Mesenteric fat pad (tissue), 1 donor: ENCODE data around the gene TTC38. TPM values are rescaled to one million over a fixed set of nuclear protein-coding genes. Genes with fewer than 3 reads are reported as not detected.

Experiments
- DNase-seq: peaks from one replicate; pipeline ENCODE4 v3.0.0-alpha.2; 2020; ENCODE audit warnings: low spot score
- total RNA-seq: library from RNA; stranded (reverse); fragmentation: NEBNext Ultra II Directional; extraction: Animal tissue kit (Norgen Biotek cat#: 25700); gene quantifications from one replicate; pipeline ENCODE4 v1.2.1, GENCODE V29; 2021
- donor health status: DM: yes; HTN: yes; CAD: no.

The TTC38 gene
- total RNA-seq, 1 donor from 2014 or later, result 39.4 TPM

GRCh38 chr22:46276563-46276962, 8.8 kb downstream of the TTC38 start:
- no peak for DNase-seq

GRCh38 chr22:46278656-46279645, 11.1 kb downstream of the TTC38 start:
- no peak for DNase-seq

GRCh38 chr22:46280063-46280817, 12.4 kb downstream of the TTC38 start:
- DNase-seq, result no peak

DNA sequence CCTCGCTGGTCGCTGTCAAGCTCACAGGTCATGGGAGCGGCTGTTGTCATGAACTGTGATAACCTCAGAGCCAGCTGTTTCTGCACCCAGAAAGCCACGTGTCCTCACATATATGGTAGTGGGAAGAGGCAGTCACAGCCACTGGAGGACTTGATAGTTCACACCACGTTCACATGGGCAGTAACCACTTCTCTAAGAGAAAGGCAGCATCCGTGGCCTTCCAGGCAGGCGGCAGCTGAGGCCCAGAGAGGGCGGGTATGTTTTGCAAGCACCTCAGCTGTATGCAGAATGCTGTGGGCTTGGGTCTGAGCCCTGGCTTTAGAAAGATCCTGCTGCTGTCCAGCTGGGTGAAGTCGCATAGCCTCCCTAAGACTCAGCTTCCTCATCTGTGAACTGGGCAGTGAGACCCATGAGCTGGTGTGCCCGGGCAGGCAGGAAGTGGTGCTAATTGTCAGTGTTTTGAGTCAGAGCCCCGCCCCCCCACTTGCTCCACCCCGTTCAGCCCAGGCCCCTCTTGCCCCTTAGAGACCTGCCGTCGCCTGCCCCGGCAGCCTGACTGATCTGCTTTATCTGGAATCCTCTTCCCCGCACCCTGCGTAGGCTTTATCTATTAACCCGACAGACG, 13.3 kb downstream of the TTC38 start:
- DNase-seq, result no peak

- DNase-seq, result no peak
Measured at GRCh38 chr22:46281866-46282678, 14.3 kb downstream of the TTC38 start.

DNA sequence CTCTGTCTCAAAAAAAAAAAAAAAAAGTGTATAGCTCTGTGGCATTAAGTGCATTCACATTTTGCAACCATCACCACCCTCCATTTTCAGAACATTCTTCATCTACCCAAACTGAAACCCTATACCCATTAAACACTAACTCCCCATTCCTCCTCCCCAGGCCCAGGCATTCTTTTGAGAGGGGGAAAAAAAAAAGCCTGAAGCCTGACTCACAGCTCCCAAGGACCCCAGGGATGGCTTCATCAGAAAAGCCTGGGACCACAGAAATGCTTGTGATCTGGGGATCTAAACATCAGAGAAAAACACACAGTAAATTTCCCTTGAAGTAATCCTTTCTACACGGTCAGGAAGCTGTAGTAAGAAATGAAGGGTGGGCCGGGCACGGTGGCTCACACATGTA, 18.2 kb downstream of the TTC38 start:
- no peak for DNase-seq

DNA sequence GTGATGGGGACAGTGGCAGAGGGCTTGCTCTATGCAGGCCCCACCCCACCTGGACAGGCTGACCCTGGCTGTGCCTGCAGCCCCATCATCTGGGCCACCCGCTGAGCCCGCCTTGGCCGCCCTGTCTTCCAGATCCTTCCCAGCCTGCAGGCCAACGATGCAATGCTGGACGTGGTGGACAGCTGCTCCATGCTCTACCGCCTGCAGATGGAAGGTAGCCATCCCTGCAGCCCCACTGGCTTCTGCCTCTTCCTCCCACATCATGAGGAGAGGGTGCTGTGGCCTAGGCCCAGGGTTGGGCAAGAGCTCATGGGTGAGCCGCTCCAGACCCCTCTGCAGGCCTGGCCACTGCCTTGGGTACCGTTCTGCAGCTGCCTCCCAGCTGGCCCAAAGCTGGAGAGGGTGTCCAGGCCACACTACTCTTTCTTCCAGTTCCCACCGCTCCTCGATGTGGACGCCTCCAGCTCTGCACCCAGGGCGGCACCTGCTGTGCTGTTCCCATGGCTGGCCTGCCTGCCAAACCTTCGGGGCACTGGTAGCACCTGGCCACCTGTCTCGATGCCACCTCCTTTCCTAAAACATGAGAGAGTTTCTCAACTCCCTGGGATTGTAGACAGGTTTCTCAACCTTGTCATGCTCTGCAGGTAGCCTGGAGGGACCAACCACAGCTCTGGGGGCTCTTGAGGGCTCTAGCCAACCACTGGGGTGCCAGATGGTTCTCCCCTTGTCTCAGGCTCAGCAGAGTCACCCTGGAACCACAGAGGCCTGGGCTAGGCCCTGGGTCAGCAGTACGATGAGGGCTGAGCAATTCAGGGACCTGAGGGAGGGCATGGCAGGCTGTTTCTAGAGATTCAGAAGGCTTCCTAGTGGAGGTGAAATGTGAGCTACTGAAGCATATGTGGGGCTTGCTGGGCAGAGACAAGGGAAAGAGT, 19.4 kb downstream of the TTC38 start:
- no peak for DNase-seq

- no peak for DNase-seq
Measured at GRCh38 chr22:46287873-46288751, 20.3 kb downstream of the TTC38 start.

- no peak for DNase-seq
Measured at GRCh38 chr22:46288846-46289243, 21.0 kb downstream of the TTC38 start.

- DNase-seq, result no peak
Measured at GRCh38 chr22:46289244-46289891, 21.6 kb downstream of the TTC38 start.

GRCh38 chr22:46290121-46290842, 22.5 kb downstream of the TTC38 start:
- DNase-seq, result no peak

GRCh38 chr22:46290843-46291785, 23.3 kb downstream of the TTC38 start:
- no peak for DNase-seq

DNA sequence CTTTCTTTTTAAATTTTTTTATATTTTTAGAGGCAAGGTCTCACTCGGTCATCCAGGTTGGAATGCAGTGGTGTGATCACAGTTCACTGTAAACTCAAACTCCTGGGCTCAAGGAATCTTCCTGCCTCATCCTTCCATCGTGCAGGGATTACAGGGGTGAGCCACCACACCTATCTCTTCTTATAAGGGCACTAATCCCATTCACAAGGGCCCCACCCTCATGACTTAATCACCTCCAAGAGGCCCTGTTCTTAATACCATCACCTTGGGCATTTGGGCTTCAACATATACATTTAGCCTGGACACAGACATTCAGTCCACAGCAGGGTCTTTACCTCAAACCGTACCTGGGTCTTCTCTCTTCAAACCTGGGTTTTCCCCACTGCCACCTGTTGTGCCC, 24.4 kb downstream of the TTC38 start:
- no peak for DNase-seq

GRCh38 chr22:46292732-46293131, 24.9 kb downstream of the TTC38 start:
- no peak for DNase-seq

DNA sequence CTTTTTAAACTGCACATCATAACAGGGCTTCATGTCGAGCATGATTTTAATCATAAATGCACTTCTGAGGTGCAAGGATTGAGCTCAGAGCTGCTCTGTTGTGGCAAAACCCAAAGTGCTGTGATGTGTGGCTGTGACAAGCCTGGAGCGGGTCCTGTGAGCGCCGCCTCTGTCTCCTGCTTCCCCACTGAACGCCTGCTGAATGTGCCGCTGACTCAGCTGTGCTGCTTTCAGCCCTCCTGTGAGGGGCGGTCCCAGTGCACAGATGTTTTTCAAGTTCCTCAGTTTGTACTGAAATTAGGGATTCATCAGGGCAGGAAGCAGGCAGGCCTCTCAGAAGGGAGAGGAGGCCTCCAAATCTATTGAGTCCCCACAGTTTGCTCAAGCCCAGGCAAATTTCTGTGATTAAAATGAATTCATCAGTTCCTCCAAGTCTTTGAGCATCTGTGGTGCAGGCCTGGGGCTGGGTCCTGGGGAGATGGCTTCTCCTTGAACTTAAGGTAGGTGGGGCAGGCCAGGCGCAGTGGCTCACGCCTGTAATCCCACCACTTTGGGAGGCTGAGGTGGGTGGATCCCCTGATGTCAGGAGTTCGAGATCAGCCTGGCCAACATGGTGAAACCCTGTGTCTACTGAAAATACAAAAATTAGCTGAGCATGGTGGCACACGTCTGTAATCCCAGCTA, 25.9 kb downstream of the TTC38 start:
- DNase-seq, result no peak

DNA sequence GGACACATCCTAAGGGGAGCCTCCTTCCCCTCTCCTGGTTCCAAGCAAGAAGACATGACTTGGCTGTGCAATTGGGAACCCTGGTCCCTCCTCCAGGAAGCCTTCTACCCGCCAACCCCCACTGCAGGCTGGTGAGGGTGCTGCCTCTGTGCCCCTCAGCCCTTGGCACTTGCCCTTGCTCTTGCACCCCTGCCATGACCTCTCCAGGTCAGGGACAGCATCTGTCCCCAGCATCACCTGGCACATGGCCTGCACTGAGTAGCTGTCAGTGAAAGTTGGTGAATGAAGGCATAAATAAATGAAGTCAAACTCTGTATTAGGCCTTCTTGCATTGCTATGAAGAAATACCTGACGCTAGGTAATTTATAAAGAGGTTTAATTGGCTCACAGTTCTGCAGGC, 27.0 kb downstream of the TTC38 start:
- DNase-seq, result no peak
